Parathyroid adenoma (tissue), 2 donors: ENCODE results near the gene TPM4.

Source experiments
- H2AFZ ChIP-seq: fragments of 300-600 bp; sonication (generic); one replicate; pipeline ENCODE4 v1.7.0; 2017; ENCODE audit warnings: antibody characterized with exemption, mild to moderate bottlenecking
- H3K27ac ChIP-seq: fragments of 300-600 bp; sonication (generic); one replicate; pipeline ENCODE4 v1.7.0; 2017
- H3K27me3 ChIP-seq: fragments of 300-600 bp; sonication (generic); one replicate; pipeline ENCODE4 v1.7.0; 2017; ENCODE audit warnings: low read length; ENCODE audit not compliant: control insufficient read depth, insufficient read depth
- H3K36me3 ChIP-seq: fragments of 300-600 bp; sonication (generic); one replicate; pipeline ENCODE4 v1.7.0; 2017; ENCODE audit warnings: low read length; ENCODE audit not compliant: control insufficient read depth, insufficient read depth
- H3K4me1 ChIP-seq: fragments of 300-600 bp; sonication (generic); one replicate; pipeline ENCODE4 v1.7.0; 2017; ENCODE audit warnings: control low read depth
- H3K4me2 ChIP-seq: fragments of 300-600 bp; sonication (generic); one replicate; pipeline ENCODE4 v1.7.0; 2017; ENCODE audit warnings: low read length
- H3K4me3 ChIP-seq: fragments of 300-600 bp; sonication (generic); one replicate; pipeline ENCODE4 v1.7.0; 2017; ENCODE audit warnings: low read depth, low read length
- H3K79me2 ChIP-seq: fragments of 300-600 bp; sonication (generic); one replicate; pipeline ENCODE4 v1.7.0; 2017; ENCODE audit warnings: control low read depth
- H3K9ac ChIP-seq: fragments of 300-600 bp; sonication (generic); one replicate; pipeline ENCODE4 v1.7.0; 2017; ENCODE audit warnings: mild to moderate bottlenecking
- H3K9me3 ChIP-seq: fragments of 300-600 bp; sonication (generic); one replicate; pipeline ENCODE4 v1.7.0; 2017; ENCODE audit warnings: low read length; ENCODE audit not compliant: control insufficient read depth
- CTCF ChIP-seq: fragments of 300-600 bp; sonication (generic); IDR thresholded peaks from one replicate; pipeline ENCODE4 v1.7.0; 2017; ENCODE audit warnings: antibody characterized with exemption, mild to moderate bottlenecking
- donor health status: primary hyperparathyroidism.

The TPM4 gene

DNA sequence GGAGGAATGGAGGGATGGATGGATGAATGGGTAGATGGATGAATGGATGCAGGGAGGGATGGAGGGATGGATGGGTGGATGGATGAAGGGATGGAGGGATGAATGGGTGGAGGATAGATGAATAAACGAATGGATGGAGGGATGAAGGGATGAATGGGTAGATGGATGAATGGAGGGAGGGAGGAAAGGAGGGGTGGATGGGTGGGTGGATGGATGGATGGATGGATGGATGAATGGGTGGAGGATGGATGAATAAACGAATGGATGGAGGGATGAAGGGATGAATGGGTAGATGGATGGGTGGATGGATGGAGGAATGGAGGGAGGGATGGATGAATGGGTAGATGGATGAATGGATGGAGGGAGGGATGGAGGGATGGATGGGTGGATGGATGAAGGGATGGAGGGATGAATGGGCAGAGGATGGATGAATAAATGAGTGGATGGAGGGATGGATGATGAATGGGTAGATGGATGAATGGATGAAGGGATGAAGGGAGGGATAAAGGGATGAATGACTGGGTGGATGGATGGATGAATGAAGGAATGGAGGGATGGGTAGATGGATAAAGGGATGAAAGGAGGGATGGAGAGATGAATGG, 33.0 kb upstream of the TPM4 start:
- no peak overlapping the region for H3K4me2 ChIP-seq
- peaks cover 6% of the 10 kb centered on the region for H3K4me1 ChIP-seq
- H3K36me3 ChIP-seq, result no peaks in the 10 kb centered on the region
- H3K9me3 ChIP-seq, result no peaks in the 10 kb centered on the region
- TF ChIP-seq CTCF, result no peak
- H3K4me3 ChIP-seq, result no peak overlapping the region
- H3K9ac ChIP-seq, result no peak overlapping the region
- no peaks in the 10 kb centered on the region for H3K79me2 ChIP-seq
- H3K27ac ChIP-seq, result no peak overlapping the region
- H2AFZ ChIP-seq, result no peak overlapping the region
- no peaks in the 10 kb centered on the region for H3K27me3 ChIP-seq

DNA sequence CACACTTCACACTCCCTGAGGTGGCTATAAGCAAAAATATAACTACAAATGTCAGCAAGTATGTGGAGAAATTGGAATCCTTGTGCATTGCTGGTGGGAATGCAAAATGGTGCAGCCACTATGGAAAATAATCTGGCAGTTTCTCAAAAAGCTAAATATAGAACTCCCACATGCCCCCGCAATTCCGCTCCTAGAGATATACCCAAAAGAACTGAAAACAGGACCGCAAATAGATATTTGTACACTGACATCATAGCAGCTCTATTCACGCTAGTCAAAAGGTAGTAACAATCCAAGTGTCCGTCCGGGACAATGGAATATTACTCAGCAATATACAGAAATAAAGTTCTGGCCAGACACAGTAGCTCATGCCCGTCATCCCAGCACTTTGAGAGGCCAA, 31.5 kb upstream of the TPM4 start:
- Histone ChIP-seq H3K9me3 (no peaks in the 10 kb centered on the region), H3K9ac (no peak overlapping the region), H3K4me3 (no peak overlapping the region), H3K27ac (no peak overlapping the region), H3K4me1 (peaks cover 6% of the 10 kb centered on the region), H3K27me3 (no peaks in the 10 kb centered on the region), H3K79me2 (no peaks in the 10 kb centered on the region), H2AFZ (no peak overlapping the region), H3K36me3 (no peaks in the 10 kb centered on the region), H3K4me2 (no peak overlapping the region)
- no peak for TF ChIP-seq CTCF

DNA sequence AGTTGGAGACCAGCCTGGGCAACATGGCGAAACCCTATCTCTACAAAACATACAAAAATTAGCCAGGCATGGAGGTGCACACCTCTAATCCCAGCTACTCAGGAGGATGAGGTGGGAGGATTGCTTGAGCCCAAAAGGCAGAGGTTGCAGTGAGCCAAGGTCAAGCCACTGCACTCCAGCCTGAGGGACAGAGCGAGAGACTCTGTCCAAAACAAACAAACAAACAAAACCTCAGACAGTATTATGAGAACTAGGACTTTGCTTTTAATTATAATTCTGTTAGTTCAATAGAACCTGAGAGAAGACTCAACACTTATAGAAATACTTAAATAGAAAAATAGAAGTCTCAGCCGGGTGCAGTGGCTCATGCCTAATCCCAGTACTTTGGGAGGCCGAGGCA, 31.1 kb upstream of the TPM4 start:
- H3K4me2 ChIP-seq, result no peak overlapping the region
- no peak overlapping the region for H3K9ac ChIP-seq
- no peak overlapping the region for H2AFZ ChIP-seq
- H3K4me3 ChIP-seq, result no peak overlapping the region
- no peaks in the 10 kb centered on the region for H3K79me2 ChIP-seq
- H3K9me3 ChIP-seq, result no peaks in the 10 kb centered on the region
- H3K36me3 ChIP-seq, result no peaks in the 10 kb centered on the region
- peaks cover 6% of the 10 kb centered on the region for H3K4me1 ChIP-seq
- H3K27me3 ChIP-seq, result no peaks in the 10 kb centered on the region
- H3K27ac ChIP-seq, result no peak overlapping the region
- no peak for TF ChIP-seq CTCF

DNA sequence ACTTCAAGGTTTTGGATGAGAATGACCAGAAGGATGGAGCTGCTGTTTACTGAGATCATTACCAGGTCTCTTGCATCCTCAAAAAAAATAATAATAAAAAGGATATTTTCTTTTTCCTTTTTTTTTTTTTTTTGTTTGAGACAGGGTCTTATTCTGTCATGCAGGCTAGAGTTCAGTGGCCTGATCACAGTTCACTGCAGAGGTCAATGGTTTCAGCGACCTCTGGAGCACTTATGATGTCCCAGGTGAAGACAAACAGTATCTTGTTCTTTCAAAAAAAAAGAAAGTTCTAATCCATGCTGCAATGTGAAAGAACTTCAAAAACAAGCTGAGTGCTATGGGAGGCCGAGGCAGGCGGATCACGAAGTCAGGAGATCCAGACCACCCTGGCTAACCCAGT, 30.4 kb upstream of the TPM4 start:
- no peaks in the 10 kb centered on the region for H3K79me2 ChIP-seq
- peaks cover 6% of the 10 kb centered on the region for H3K4me1 ChIP-seq
- H3K4me2 ChIP-seq, result no peak overlapping the region
- no peaks in the 10 kb centered on the region for H3K36me3 ChIP-seq
- no peak overlapping the region for H2AFZ ChIP-seq
- H3K27ac ChIP-seq, result no peak overlapping the region
- H3K4me3 ChIP-seq, result no peak overlapping the region
- no peaks in the 10 kb centered on the region for H3K9me3 ChIP-seq
- no peak overlapping the region for H3K9ac ChIP-seq
- TF ChIP-seq CTCF, result no peak
- H3K27me3 ChIP-seq, result no peaks in the 10 kb centered on the region

DNA sequence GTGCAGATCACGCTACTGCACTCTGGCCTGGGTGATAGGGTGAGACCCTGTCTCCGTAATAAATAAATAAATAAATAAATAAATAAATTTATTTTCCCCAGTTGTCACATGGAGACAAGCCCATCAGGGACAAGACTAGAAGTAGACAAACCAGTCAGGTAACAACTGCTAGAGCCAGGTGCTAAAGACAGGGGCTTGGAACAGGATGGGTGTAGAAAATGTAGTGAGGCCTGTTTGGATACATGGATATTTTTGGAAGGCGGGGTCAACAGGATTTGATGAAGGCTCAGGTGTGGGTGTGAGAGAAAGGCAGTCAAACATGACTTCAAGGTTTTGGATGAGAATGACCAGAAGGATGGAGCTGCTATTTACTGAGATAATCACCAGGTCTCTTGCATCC, 27.7 kb upstream of the TPM4 start:
- no peak overlapping the region for H3K9ac ChIP-seq
- no peaks in the 10 kb centered on the region for H3K9me3 ChIP-seq
- H3K79me2 ChIP-seq, result no peaks in the 10 kb centered on the region

More for the DNA sequence above, 27.7 kb upstream of the TPM4 start:
- H2AFZ ChIP-seq, result no peak overlapping the region
- H3K36me3 ChIP-seq, result no peaks in the 10 kb centered on the region
- no peak overlapping the region for H3K4me3 ChIP-seq
- no peaks in the 10 kb centered on the region for H3K27me3 ChIP-seq
- no peaks in the 10 kb centered on the region for H3K4me1 ChIP-seq
- no peak overlapping the region for H3K4me2 ChIP-seq
- H3K27ac ChIP-seq, result no peak overlapping the region
- TF ChIP-seq CTCF, result no peak
